Neural cell (in vitro differentiated cells): ENCODE data around the gene PPM1H. TPM values are rescaled to one million over a fixed set of nuclear protein-coding genes. Genes with fewer than 3 reads are reported as not detected.

Source experiments
- H2AFZ ChIP-seq: fragments of 200-600, 300-800 bp; sonication (generic), shearing (Covaris generic); 2 replicates; pipeline ENCODE4 v1.6.0; 2014; ENCODE audit warnings: low read depth, mild to moderate bottlenecking, antibody characterized with exemption, low read length, moderate library complexity
- H3F3A ChIP-seq: fragments of 200-600 bp; shearing (Covaris generic); 2 replicates; pipeline ENCODE4 v1.6.1; 2016; ENCODE audit warnings: mild to moderate bottlenecking, moderate library complexity, mixed read lengths, antibody characterized with exemption, low read length; ENCODE audit not compliant: insufficient read depth, poor library complexity, severe bottlenecking
- H3K27ac ChIP-seq: fragments of 200-600, 300-800 bp; sonication (generic), shearing (Covaris generic); 2 replicates; pipeline ENCODE4 v1.5.1; 2014; ENCODE audit warnings: mild to moderate bottlenecking, low read length, moderate library complexity
- H3K27me3 ChIP-seq: fragments of 300-800, 200-600 bp; sonication (generic), shearing (Covaris generic); 2 replicates; pipeline ENCODE4 v1.6.0; 2014; ENCODE audit warnings: mild to moderate bottlenecking, low read depth, low read length, moderate library complexity; ENCODE audit not compliant: insufficient read depth
- H3K36me3 ChIP-seq: fragments of 300-800, 200-600 bp; sonication (generic), shearing (Covaris generic); 2 replicates; pipeline ENCODE4 v1.5.1; 2014; ENCODE audit warnings: mild to moderate bottlenecking, antibody characterized with exemption, low read length, moderate library complexity; ENCODE audit not compliant: insufficient read depth
- H3K4me2 ChIP-seq: fragments of 300-800, 200-600 bp; sonication (generic), shearing (Covaris generic); 2 replicates; pipeline ENCODE4 v1.6.0; 2014; ENCODE audit warnings: mild to moderate bottlenecking, low read length
- H3K4me3 ChIP-seq: fragments of 300-800, 200-600 bp; sonication (generic), shearing (Covaris generic); 2 replicates; pipeline ENCODE4 v1.5.1; 2014; ENCODE audit warnings: mild to moderate bottlenecking, low read length, moderate library complexity
- H3K79me2 ChIP-seq: fragments of 200-600 bp; shearing (Covaris generic); replicated peaks from 2 replicates; pipeline ENCODE4 v1.6.0; 2014; ENCODE audit warnings: mild to moderate bottlenecking, low read length, moderate library complexity; ENCODE audit not compliant: insufficient read depth
- H3K9ac ChIP-seq: fragments of 300-800, 200-600 bp; sonication (generic), shearing (Covaris generic); 2 replicates; pipeline ENCODE4 v1.6.1; 2016; ENCODE audit warnings: mild to moderate bottlenecking, low read length, mixed read lengths
- H3K9me2 ChIP-seq: fragments of 200-600 bp; shearing (Covaris generic); 2 replicates; pipeline ENCODE4 v1.6.1; 2016; ENCODE audit warnings: mild to moderate bottlenecking, low read length, mixed read lengths; ENCODE audit not compliant: insufficient read depth
- H3K9me3 ChIP-seq: fragments of 200-600, 300-800 bp; sonication (generic), shearing (Covaris generic); 2 replicates; pipeline ENCODE4 v1.6.1; 2016; ENCODE audit warnings: mild to moderate bottlenecking, mixed run types, low read length, moderate library complexity, mixed read lengths
- H4K20me1 ChIP-seq: fragments of 200-600 bp; shearing (Covaris generic); 2 replicates; pipeline ENCODE4 v1.6.1; 2016; ENCODE audit warnings: mild to moderate bottlenecking, mixed run types; ENCODE audit not compliant: insufficient read depth
- EP300 ChIP-seq: fragments of 450-650 bp; conservative IDR thresholded peaks from 2 replicates; pipeline ENCODE4 v1.6.1; 2014; ENCODE audit warnings: antibody characterized with exemption, mild to moderate bottlenecking, moderate library complexity; ENCODE audit not compliant: poor library complexity, severe bottlenecking
- EZH2 ChIP-seq: fragments of 200-600, 300-800 bp; shearing (Covaris generic), sonication (generic); IDR thresholded peaks from 2 replicates; pipeline ENCODE4 v1.6.1; 2014; ENCODE audit warnings: antibody characterized with exemption, low read length, borderline replicate concordance, mild to moderate bottlenecking; ENCODE audit not compliant: insufficient read depth, poor library complexity, severe bottlenecking
- MXI1 ChIP-seq: fragments of 450-650 bp; conservative IDR thresholded peaks from 2 replicates; pipeline ENCODE4 v1.6.1; 2014; ENCODE audit warnings: antibody characterized with exemption, mild to moderate bottlenecking; ENCODE audit not compliant: poor library complexity, severe bottlenecking
- POLR2AphosphoS5 ChIP-seq: IDR thresholded peaks from 2 replicates; pipeline ENCODE4 v1.6.1; 2012
- RAD21 ChIP-seq: fragments of 450-650 bp; conservative IDR thresholded peaks from 2 replicates; pipeline ENCODE4 v1.6.1; 2014; ENCODE audit warnings: antibody characterized with exemption, mild to moderate bottlenecking, moderate library complexity
- SMC3 ChIP-seq: fragments of 450-650 bp; conservative IDR thresholded peaks from 2 replicates; pipeline ENCODE4 v1.6.1; 2014; ENCODE audit warnings: antibody characterized with exemption, mild to moderate bottlenecking, moderate library complexity; ENCODE audit not compliant: poor library complexity
- TAF1 ChIP-seq: IDR thresholded peaks from 2 replicates; pipeline ENCODE4 v1.6.1; 2012; ENCODE audit warnings: low read depth
- polyA plus RNA-seq: library from polyadenylated mRNA; depleted of rRNA; stranded (reverse); fragments of >200 nt; gene quantifications from 2 replicates; pipeline ENCODE4 v1.2.3, GENCODE V29; 2014
- TF ChIP-seq, protein P1 (sequence below): fragments of 450-650 bp; IDR thresholded peaks from 2 replicates; pipeline ENCODE4 v1.5.1; 2014; ENCODE audit warnings: antibody characterized with exemption, mild to moderate bottlenecking, moderate library complexity; ENCODE audit not compliant: poor library complexity, severe bottlenecking
- TF ChIP-seq, protein P2 (sequence below): IDR thresholded peaks from 2 replicates; pipeline ENCODE4 v1.6.1; 2012; ENCODE audit warnings: borderline replicate concordance

The PPM1H gene
- polyA plus RNA-seq, 1 donor from 2014 or later = 3.9 TPM

DNA sequence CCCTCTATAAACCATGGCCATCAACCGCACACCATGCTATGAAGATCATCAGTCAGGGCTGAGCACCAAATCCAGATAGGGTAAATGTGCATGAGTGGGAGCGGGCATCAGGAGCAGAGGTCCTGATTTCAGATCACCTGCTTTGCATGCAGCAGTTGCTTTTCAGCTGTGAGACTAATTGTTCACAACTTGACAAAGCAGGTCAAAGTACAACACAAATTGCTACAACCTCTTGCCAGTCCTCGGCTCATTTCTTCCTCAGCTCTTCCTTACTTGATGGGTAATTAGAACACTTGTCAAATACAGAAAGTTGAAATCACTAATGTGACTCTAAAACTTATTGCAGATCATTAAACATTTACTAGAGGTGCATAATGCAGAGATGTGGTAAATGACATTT, 171.6 kb downstream of the PPM1H start:
- no peak overlapping the region for H3K9ac ChIP-seq
- no peak overlapping the region for H3K4me2 ChIP-seq
- no peak overlapping the region for H2AFZ ChIP-seq
- no peaks in the 10 kb centered on the region for H4K20me1 ChIP-seq
- no peaks in the 10 kb centered on the region for H3K9me2 ChIP-seq
- H3K4me3 ChIP-seq = no peak overlapping the region
- no peak overlapping the region for H3K27ac ChIP-seq
- no peaks in the 10 kb centered on the region for H3F3A ChIP-seq
- no peak for TF ChIP-seq TAF1
- TF ChIP-seq EZH2 = no peak
- TF ChIP-seq, protein P1, sequence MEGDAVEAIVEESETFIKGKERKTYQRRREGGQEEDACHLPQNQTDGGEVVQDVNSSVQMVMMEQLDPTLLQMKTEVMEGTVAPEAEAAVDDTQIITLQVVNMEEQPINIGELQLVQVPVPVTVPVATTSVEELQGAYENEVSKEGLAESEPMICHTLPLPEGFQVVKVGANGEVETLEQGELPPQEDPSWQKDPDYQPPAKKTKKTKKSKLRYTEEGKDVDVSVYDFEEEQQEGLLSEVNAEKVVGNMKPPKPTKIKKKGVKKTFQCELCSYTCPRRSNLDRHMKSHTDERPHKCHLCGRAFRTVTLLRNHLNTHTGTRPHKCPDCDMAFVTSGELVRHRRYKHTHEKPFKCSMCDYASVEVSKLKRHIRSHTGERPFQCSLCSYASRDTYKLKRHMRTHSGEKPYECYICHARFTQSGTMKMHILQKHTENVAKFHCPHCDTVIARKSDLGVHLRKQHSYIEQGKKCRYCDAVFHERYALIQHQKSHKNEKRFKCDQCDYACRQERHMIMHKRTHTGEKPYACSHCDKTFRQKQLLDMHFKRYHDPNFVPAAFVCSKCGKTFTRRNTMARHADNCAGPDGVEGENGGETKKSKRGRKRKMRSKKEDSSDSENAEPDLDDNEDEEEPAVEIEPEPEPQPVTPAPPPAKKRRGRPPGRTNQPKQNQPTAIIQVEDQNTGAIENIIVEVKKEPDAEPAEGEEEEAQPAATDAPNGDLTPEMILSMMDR = no peak
- no peak for TF ChIP-seq MXI1
- TF ChIP-seq EP300 = no peak
- TF ChIP-seq RAD21 = no peak
- TF ChIP-seq, protein P2, sequence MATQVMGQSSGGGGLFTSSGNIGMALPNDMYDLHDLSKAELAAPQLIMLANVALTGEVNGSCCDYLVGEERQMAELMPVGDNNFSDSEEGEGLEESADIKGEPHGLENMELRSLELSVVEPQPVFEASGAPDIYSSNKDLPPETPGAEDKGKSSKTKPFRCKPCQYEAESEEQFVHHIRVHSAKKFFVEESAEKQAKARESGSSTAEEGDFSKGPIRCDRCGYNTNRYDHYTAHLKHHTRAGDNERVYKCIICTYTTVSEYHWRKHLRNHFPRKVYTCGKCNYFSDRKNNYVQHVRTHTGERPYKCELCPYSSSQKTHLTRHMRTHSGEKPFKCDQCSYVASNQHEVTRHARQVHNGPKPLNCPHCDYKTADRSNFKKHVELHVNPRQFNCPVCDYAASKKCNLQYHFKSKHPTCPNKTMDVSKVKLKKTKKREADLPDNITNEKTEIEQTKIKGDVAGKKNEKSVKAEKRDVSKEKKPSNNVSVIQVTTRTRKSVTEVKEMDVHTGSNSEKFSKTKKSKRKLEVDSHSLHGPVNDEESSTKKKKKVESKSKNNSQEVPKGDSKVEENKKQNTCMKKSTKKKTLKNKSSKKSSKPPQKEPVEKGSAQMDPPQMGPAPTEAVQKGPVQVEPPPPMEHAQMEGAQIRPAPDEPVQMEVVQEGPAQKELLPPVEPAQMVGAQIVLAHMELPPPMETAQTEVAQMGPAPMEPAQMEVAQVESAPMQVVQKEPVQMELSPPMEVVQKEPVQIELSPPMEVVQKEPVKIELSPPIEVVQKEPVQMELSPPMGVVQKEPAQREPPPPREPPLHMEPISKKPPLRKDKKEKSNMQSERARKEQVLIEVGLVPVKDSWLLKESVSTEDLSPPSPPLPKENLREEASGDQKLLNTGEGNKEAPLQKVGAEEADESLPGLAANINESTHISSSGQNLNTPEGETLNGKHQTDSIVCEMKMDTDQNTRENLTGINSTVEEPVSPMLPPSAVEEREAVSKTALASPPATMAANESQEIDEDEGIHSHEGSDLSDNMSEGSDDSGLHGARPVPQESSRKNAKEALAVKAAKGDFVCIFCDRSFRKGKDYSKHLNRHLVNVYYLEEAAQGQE = no peak
- no peak for TF ChIP-seq SMC3
- TF ChIP-seq POLR2AphosphoS5 = no peak
- no peaks in the 10 kb centered on the region for H3K36me3 ChIP-seq
- no peaks in the 10 kb centered on the region for H3K9me3 ChIP-seq
- no peaks in the 10 kb centered on the region for H3K27me3 ChIP-seq
- H3K79me2 ChIP-seq = no peaks in the 10 kb centered on the region

DNA sequence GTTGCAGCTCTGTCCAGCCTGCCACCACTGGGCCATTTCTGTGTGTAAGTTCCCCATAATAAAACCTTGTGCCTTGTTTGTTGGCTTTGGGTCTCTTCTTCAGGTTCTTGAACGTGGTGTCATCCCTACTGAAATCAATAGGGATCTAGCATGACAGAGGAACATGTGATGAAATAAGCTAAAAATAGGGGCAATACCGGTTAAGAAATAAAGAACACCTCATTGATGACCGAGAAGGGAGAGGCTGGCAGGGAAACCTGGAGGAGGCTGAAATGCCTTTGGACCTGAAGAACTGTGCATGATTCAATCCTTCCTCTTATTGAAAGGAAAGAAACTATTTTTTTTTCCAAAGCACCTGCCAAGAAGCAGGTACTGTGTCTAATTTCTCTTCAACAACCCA, 172.3 kb downstream of the PPM1H start:
- no peaks in the 10 kb centered on the region for H3K79me2 ChIP-seq
- no peaks in the 10 kb centered on the region for H3K9me3 ChIP-seq
- H2AFZ ChIP-seq = no peak overlapping the region
- H3F3A ChIP-seq = no peaks in the 10 kb centered on the region
- no peak overlapping the region for H3K27ac ChIP-seq
- H3K9me2 ChIP-seq = no peaks in the 10 kb centered on the region
- H3K4me3 ChIP-seq = no peak overlapping the region
- no peaks in the 10 kb centered on the region for H3K36me3 ChIP-seq
- no peak overlapping the region for H3K9ac ChIP-seq
- H4K20me1 ChIP-seq = no peaks in the 10 kb centered on the region
- no peak overlapping the region for H3K4me2 ChIP-seq
- TF ChIP-seq RAD21 = no peak
- TF ChIP-seq TAF1 = no peak
- TF ChIP-seq EZH2 = no peak
- H3K27me3 ChIP-seq = no peaks in the 10 kb centered on the region

DNA sequence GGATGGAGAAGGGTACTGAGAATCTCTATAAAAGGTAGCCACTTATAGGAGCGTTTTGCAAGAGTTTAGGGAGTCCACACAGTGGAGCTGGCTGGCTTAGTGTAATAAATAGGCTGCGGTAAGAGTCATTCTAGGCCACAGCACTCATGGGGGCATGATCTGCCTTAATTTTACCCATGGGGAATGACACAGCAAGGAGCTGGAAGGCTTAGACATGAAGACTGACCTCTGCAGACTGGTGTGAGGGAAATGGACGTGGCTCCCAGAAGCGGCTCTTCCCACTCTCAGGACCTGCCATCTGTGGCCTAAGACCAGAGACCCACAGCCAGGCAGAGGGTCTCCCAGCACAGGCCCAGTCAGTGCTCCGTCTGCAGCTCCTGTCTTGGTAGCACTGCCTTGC, 173.3 kb downstream of the PPM1H start:
- Histone ChIP-seq H3K9me3 (no peaks in the 10 kb centered on the region), H3K36me3 (no peaks in the 10 kb centered on the region), H3K9ac (no peak overlapping the region), H3K9me2 (no peaks in the 10 kb centered on the region), H3K4me2 (no peak overlapping the region), H2AFZ (no peak overlapping the region), H3F3A (no peaks in the 10 kb centered on the region), H3K79me2 (no peaks in the 10 kb centered on the region), H4K20me1 (no peaks in the 10 kb centered on the region), H3K27ac (no peak overlapping the region), H3K27me3 (no peaks in the 10 kb centered on the region), H3K4me3 (no peak overlapping the region)
- TF ChIP-seq RAD21 = no peak
- no peak for TF ChIP-seq TAF1
- TF ChIP-seq, protein P1 = no peak
- TF ChIP-seq POLR2AphosphoS5 = no peak
- TF ChIP-seq EP300 = no peak
- TF ChIP-seq SMC3 = no peak
- no peak for TF ChIP-seq MXI1
- TF ChIP-seq, protein P2 = no peak
- TF ChIP-seq EZH2 = no peak
